ENCODE measurements around the gene SLC19A1. TPM values are rescaled to one million over a fixed set of nuclear protein-coding genes. Genes with fewer than 3 reads are reported as not detected.

The SLC19A1 gene
- total and polyA plus RNA-seq, 4 donors, result 9.0 to 37.2 (median 21.1) TPM

GRCh38 chr21:45457161-45457831, 84.9 kb downstream of the SLC19A1 start:
- Histone ChIP-seq H3K36me3 (ENCODE audit: control insufficient read depth, insufficient read depth, low read length) (peaks cover 28% of the 10 kb centered on the region), H3K27ac (ENCODE audit: low read depth, low read length) (no peak overlapping the region), H3K27me3 (ENCODE audit: control insufficient read depth, insufficient read depth, low read length) (no peaks in the 10 kb centered on the region), H3K4me1 (ENCODE audit: control insufficient read depth, insufficient read depth, low read length) (peaks cover 45% of the 10 kb centered on the region), H3K9me3 (ENCODE audit: control insufficient read depth, insufficient read depth, low read length) (peaks cover 11% of the 10 kb centered on the region), H3K4me3 (ENCODE audit: low read depth, low read length) (no peak overlapping the region)
- DNase-seq (ENCODE audit: low read depth in 4 of 6, low spot score in 6 of 6), result no peak
- WGBS (ENCODE audit: insufficient coverage), result 91% methylated on average over 21 of the region's 25 CpGs

- no peak overlapping the region for H3K4me3 ChIP-seq (ENCODE audit: low read depth, low read length)
- peaks cover 45% of the 10 kb centered on the region for H3K4me1 ChIP-seq (ENCODE audit: control insufficient read depth, insufficient read depth, low read length)
- peaks cover 5% of the 10 kb centered on the region for H3K9me3 ChIP-seq (ENCODE audit: control insufficient read depth, insufficient read depth, low read length)
- no peaks in the 10 kb centered on the region for H3K27me3 ChIP-seq (ENCODE audit: control insufficient read depth, insufficient read depth, low read length)
- no peak overlapping the region for H3K27ac ChIP-seq (ENCODE audit: low read depth, low read length)
- 95% methylated on average over 35 of the region's 38 CpGs for WGBS (ENCODE audit: insufficient coverage)
- DNase-seq (ENCODE audit: low read depth in 4 of 6, low spot score in 6 of 6), result no peak
- H3K36me3 ChIP-seq (ENCODE audit: control insufficient read depth, insufficient read depth, low read length), result peaks cover 28% of the 10 kb centered on the region
Measured at GRCh38 chr21:45456584-45457160, 85.6 kb downstream of the SLC19A1 start.

DNA sequence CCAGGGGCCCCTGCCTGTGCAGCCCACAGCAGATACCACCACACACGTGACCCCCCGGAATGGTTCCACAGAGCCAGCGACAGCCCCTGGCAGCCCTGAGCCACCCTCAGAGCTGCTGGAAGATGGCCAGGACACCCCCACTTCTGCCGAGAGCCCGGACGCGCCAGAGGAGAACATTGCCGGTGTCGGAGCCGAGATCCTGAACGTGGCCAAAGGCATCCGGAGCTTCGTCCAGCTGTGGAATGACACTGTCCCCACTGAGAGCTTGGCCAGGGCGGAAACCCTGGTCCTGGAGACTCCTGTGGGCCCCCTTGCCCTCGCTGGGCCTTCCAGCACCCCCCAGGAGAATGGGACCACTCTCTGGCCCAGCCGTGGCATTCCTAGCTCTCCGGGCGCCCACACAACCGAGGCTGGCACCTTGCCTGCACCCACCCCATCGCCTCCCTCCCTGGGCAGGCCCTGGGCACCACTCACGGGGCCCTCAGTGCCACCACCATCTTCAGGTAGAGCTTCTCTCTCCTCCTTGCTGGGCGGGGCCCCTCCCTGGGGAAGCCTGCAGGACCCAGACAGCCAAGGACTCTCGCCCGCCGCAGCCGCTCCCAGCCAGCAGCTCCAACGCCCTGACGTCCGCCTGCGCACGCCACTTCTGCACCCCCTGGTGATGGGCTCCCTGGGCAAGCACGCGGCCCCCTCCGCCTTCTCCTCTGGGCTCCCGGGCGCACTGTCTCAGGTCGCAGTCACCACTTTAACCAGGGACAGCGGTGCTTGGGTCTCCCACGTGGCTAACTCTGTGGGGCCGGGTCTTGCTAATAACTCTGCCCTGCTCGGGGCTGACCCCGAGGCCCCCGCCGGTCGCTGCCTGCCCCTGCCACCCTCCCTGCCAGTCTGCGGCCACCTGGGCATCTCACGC, 86.3 kb downstream of the SLC19A1 start:
- no peak for DNase-seq (ENCODE audit: low read depth in 4 of 6, low spot score in 6 of 6)
- Histone ChIP-seq H3K4me1 (ENCODE audit: control insufficient read depth, insufficient read depth, low read length) (peaks cover 49% of the 10 kb centered on the region), H3K27ac (ENCODE audit: low read depth, low read length) (no peak overlapping the region), H3K9me3 (ENCODE audit: control insufficient read depth, insufficient read depth, low read length) (peaks cover under 1% of the 10 kb centered on the region), H3K4me3 (ENCODE audit: low read depth, low read length) (no peak overlapping the region), H3K27me3 (ENCODE audit: control insufficient read depth, insufficient read depth, low read length) (no peaks in the 10 kb centered on the region), H3K36me3 (ENCODE audit: control insufficient read depth, insufficient read depth, low read length) (peaks cover 28% of the 10 kb centered on the region)
- 83% methylated on average over 47 of the region's 47 CpGs for WGBS (ENCODE audit: insufficient coverage)

DNA sequence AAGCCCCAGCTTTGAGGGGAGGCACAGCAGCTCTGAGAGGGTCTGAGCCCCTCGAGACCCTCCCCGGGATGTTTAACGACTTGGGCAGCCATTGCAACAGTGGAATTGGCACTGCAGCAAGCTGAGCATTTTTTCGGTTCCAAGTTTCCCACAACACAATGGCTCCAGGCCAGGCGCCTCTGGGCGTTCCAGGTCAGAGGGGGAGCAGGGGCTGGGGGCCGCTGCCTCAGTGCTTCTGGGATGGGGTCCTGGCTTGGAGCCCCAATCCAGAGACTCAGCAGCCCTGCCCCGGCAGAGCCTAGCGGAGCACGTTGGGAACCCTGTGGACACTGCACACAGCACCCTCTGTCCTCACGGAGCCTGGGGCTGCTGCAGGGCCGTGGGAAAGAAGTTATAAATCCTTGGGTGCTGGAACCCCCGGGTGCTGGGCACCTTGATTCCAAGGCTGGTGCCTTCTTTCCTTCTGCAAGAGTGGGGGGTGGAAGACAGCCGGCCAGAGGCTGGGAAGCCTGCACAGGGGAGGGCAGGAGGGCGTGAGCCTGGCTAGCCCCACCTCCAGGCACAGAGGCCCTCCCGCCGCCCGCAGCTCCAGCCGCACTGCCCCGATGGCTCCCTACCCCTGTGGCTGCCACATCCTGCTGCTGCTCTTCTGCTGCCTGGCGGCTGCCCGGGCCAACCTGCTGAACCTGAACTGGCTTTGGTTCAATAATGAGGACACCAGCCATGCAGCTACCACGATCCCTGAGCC, 87.1 kb downstream of the SLC19A1 start:
- H3K36me3 ChIP-seq (ENCODE audit: control insufficient read depth, insufficient read depth, low read length), result peaks cover 26% of the 10 kb centered on the region
- H3K4me1 ChIP-seq (ENCODE audit: control insufficient read depth, insufficient read depth, low read length), result peaks cover 49% of the 10 kb centered on the region
- H3K27ac ChIP-seq (ENCODE audit: low read depth, low read length), result no peak overlapping the region
- WGBS (ENCODE audit: insufficient coverage), result 32% methylated on average over 21 of the region's 23 CpGs
- H3K9me3 ChIP-seq (ENCODE audit: control insufficient read depth, insufficient read depth, low read length), result no peaks in the 10 kb centered on the region
- H3K27me3 ChIP-seq (ENCODE audit: control insufficient read depth, insufficient read depth, low read length), result no peaks in the 10 kb centered on the region
- no peak overlapping the region for H3K4me3 ChIP-seq (ENCODE audit: low read depth, low read length)
- DNase-seq (ENCODE audit: low read depth in 4 of 6, low spot score in 6 of 6), result peak in 2 of 6 donors; percentile 20 to 58

GRCh38 chr21:45454060-45454925, 87.9 kb downstream of the SLC19A1 start:
- Histone ChIP-seq H3K9me3 (ENCODE audit: control insufficient read depth, insufficient read depth, low read length) (no peaks in the 10 kb centered on the region), H3K36me3 (ENCODE audit: control insufficient read depth, insufficient read depth, low read length) (peaks cover 18% of the 10 kb centered on the region), H3K4me3 (ENCODE audit: low read depth, low read length) (no peak overlapping the region), H3K27me3 (ENCODE audit: control insufficient read depth, insufficient read depth, low read length) (no peaks in the 10 kb centered on the region), H3K4me1 (ENCODE audit: control insufficient read depth, insufficient read depth, low read length) (peaks cover 53% of the 10 kb centered on the region), H3K27ac (ENCODE audit: low read depth, low read length) (no peak overlapping the region)
- no peak for DNase-seq (ENCODE audit: low read depth in 4 of 6, low spot score in 6 of 6)
- 83% methylated on average over 24 of the region's 24 CpGs for WGBS (ENCODE audit: insufficient coverage)

DNA sequence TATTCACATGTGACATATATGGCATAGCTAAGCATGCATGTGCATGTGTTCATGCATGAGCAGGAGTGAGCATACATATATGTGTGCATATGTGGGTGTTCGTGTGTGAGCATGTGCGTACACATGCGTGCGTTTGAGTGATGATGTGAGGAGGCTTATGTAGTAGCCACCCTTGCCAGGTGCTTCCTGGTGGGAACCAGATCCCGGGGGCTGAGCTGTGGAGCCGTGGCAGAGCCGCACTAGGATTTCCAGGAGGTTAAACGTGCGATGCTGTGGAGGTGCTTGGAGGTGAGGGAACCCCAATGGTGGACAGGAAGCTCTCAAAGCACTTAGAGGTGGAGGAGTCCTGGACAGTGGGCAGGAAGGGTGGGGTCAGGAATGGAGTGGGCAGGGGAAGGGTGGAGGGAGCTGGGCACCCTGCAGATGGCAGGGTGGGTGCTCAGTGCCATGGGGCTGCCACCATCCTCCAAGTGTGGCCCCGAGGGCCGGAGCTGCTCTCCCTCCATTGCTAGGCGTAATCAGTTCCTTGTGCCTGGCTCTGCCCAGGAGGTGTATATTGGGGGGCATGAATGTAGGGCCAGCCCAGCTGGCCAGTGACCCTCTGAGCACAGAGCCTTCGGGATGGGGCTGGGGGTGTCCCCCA, 88.8 kb downstream of the SLC19A1 start:
- no peak for DNase-seq (ENCODE audit: low read depth in 4 of 6, low spot score in 6 of 6)
- 91% methylated on average over 13 of the region's 13 CpGs for WGBS (ENCODE audit: insufficient coverage)
- Histone ChIP-seq H3K4me3 (ENCODE audit: low read depth, low read length) (no peak overlapping the region), H3K9me3 (ENCODE audit: control insufficient read depth, insufficient read depth, low read length) (no peaks in the 10 kb centered on the region), H3K27ac (ENCODE audit: low read depth, low read length) (no peak overlapping the region), H3K27me3 (ENCODE audit: control insufficient read depth, insufficient read depth, low read length) (no peaks in the 10 kb centered on the region), H3K36me3 (ENCODE audit: control insufficient read depth, insufficient read depth, low read length) (peaks cover 17% of the 10 kb centered on the region), H3K4me1 (ENCODE audit: control insufficient read depth, insufficient read depth, low read length) (peaks cover 57% of the 10 kb centered on the region)

- no peaks in the 10 kb centered on the region for H3K27me3 ChIP-seq (ENCODE audit: control insufficient read depth, insufficient read depth, low read length)
- H3K9me3 ChIP-seq (ENCODE audit: control insufficient read depth, insufficient read depth, low read length), result no peaks in the 10 kb centered on the region
- H3K4me3 ChIP-seq (ENCODE audit: low read depth, low read length), result no peak overlapping the region
- H3K27ac ChIP-seq (ENCODE audit: low read depth, low read length), result no peak overlapping the region
- DNase-seq (ENCODE audit: low read depth in 4 of 6, low spot score in 6 of 6), result no peak
- H3K4me1 ChIP-seq (ENCODE audit: control insufficient read depth, insufficient read depth, low read length), result peaks cover 50% of the 10 kb centered on the region
- 99% methylated on average over 7 of the region's 7 CpGs for WGBS (ENCODE audit: insufficient coverage)
- peaks cover 17% of the 10 kb centered on the region for H3K36me3 ChIP-seq (ENCODE audit: control insufficient read depth, insufficient read depth, low read length)
Measured at GRCh38 chr21:45452696-45453307, 89.4 kb downstream of the SLC19A1 start.

GRCh38 chr21:45451771-45452182, 90.5 kb downstream of the SLC19A1 start:
- no peak for DNase-seq (ENCODE audit: low read depth in 4 of 6, low spot score in 6 of 6)
- peaks cover 10% of the 10 kb centered on the region for H3K36me3 ChIP-seq (ENCODE audit: control insufficient read depth, insufficient read depth, low read length)
- H3K9me3 ChIP-seq (ENCODE audit: control insufficient read depth, insufficient read depth, low read length), result no peaks in the 10 kb centered on the region
- H3K27me3 ChIP-seq (ENCODE audit: control insufficient read depth, insufficient read depth, low read length), result no peaks in the 10 kb centered on the region
- no peak overlapping the region for H3K4me3 ChIP-seq (ENCODE audit: low read depth, low read length)
- WGBS (ENCODE audit: insufficient coverage), result 94% methylated on average over 12 of the region's 12 CpGs
- H3K27ac ChIP-seq (ENCODE audit: low read depth, low read length), result no peak overlapping the region
- H3K4me1 ChIP-seq (ENCODE audit: control insufficient read depth, insufficient read depth, low read length), result peaks cover 43% of the 10 kb centered on the region

Measured in spinal cord (tissue), 10 donors.